Lung microvascular endothelial cell (primary cell): ENCODE data around the gene FCN2. TPM values are rescaled to one million over a fixed set of nuclear protein-coding genes. Genes with fewer than 3 reads are reported as not detected.

Experiments
- DNase-seq, 2 donors: peaks; one replicate each; pipeline versions ENCODE4 v3.0.0 to v3.0.0-alpha.2; 2010; ENCODE audit warnings: low read depth in 2 of 2
- total RNA-seq: library from RNA; depleted of rRNA; stranded (reverse); fragments of >200 nt; gene quantifications from 2 replicates; pipeline ENCODE4 v1.2.1, GENCODE V29; 2014

FCN2 gene
- total RNA-seq, 1 donor from 2014 or later: not detected

GRCh38 chr9:134887686-134888602 lies 7.3 kb downstream of the FCN2 start:
- no peak for DNase-seq

- DNase-seq: no peak
These were observed 8.1 kb downstream of the FCN2 start for GRCh38 chr9:134888603-134889190.

- no peak for DNase-seq
These were observed 9.0 kb downstream of the FCN2 start for GRCh38 chr9:134889386-134890154.

- DNase-seq: no peak
These were observed 9.5 kb downstream of the FCN2 start for GRCh38 chr9:134890155-134890495.

- DNase-seq: no peak
These were observed 10.4 kb downstream of the FCN2 start for GRCh38 chr9:134891053-134891452.

GRCh38 chr9:134891713-134892112 lies 11.1 kb downstream of the FCN2 start:
- no peak for DNase-seq

- DNase-seq: no peak
These were observed 11.6 kb downstream of the FCN2 start for GRCh38 chr9:134892221-134892620.

- no peak for DNase-seq
These were observed 12.3 kb downstream of the FCN2 start for GRCh38 chr9:134892820-134893420.

- DNase-seq: no peak
These were observed 13.7 kb downstream of the FCN2 start for GRCh38 chr9:134894136-134894860.

- no peak for DNase-seq
These were observed 14.5 kb downstream of the FCN2 start for GRCh38 chr9:134895097-134895496.

GRCh38 chr9:134895567-134895907 lies 14.9 kb downstream of the FCN2 start:
- DNase-seq: no peak

GRCh38 chr9:134895908-134896833 lies 15.6 kb downstream of the FCN2 start:
- DNase-seq: peak; percentile 50 to 74

GRCh38 chr9:134896834-134897583 lies 16.4 kb downstream of the FCN2 start:
- no peak for DNase-seq

GRCh38 chr9:134897584-134898170 lies 17.1 kb downstream of the FCN2 start:
- DNase-seq: peak; percentile 26 to 36

- no peak for DNase-seq
These were observed 17.7 kb downstream of the FCN2 start for GRCh38 chr9:134898319-134898718.

GRCh38 chr9:134899168-134899567 lies 18.6 kb downstream of the FCN2 start:
- DNase-seq: no peak

- DNase-seq: no peak
These were observed 19.2 kb downstream of the FCN2 start for GRCh38 chr9:134899818-134900217.

GRCh38 chr9:134902936-134903335 lies 22.3 kb downstream of the FCN2 start:
- no peak for DNase-seq
